Stimulated activated CD4-positive, alpha-beta T cell treated with anti-CD3 and anti-CD28 coated beads, Interleukin-15, amount 100 ng/mL, for 48 hours (primary cell): ENCODE results near the gene GUCA1A.

Experiments
- DNase-seq, 2 donors: peaks; one replicate each; pipeline ENCODE4 v3.0.0-alpha.2; 2020; ENCODE audit warnings: low read depth in 2 of 2

Gene GUCA1A

GRCh38 chr6:42173101-42173500 lies at the start of gene GUCA1A:
Gene GUCA1A, plus strand, starts transcription at chr6:42173364. Its CDS starts 250 bp downstream, at chr6:42173614.
- no peak for DNase-seq

- DNase-seq: no peak
These were observed 49.6 kb upstream of the GUCA1A start for GRCh38 chr6:42123379-42124103.

DNA sequence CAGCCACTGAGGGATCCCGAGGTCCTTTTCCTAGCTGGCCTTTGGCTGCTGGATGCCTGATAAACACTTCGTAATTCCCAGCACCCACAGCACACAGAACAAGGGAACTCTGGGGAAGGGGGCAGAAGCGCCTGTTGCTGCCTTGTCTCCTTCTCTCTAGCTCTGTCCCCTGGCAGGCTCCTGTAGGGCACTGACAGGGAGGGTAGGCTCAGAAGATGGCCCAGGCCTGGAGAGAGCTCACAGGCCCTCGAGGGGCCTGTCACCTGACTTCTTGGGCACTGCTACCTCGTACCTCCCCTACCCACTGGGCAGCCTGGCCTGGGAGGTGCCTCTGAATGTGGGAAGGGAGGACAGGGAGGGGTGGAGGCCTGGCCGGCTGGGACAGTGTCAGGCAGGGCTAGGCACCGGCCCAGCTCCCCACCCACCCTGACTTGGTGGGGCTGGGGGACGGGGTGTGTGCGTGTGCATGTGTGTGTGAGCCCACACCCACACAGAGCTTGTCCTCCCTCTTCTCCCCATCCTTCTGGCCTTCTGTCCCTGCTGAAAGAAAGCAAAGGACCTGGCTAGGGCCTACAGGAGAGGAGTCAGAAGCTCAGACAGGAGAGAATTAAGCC lies 48.8 kb upstream of the GUCA1A start:
- no peak for DNase-seq

DNA sequence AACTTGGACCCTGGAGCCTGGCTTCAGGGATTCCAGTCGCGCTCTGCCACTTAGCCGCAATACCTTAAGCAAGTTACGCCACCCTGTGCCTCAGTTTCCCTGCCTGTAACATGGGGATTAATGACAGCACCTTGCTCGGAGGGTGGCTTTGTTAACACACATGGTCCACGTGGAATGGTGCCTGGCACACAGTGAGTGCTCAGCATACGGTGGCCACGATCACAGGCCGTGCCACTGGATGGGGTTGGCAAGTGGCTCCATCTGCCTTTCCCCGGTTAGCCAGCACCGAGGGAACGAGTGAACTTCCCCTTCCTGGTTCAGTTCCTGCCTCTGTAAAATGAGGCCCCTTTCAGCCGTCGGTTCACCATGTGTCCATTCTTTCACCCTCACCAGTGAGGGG lies 47.9 kb upstream of the GUCA1A start:
- DNase-seq: no peak

DNA sequence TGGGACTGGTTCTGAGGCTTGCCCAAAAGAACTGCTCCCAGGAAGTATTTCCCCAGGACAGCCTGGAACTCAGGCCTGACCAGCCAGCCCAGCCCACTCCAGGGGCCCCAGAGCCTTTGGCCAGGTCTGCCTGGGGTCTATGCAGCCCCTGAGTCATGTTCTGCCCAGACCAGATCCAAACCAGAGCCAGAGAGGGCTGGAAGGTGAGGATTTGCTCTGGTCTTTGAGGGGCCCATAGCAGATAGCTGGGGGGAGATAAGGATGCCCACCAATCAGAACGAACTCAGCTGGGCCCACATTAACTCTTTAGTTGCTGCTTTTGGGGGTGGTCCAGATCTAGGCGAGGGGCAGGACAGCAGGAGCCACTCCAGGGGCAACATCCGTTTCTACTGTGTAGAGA lies 47.5 kb upstream of the GUCA1A start:
- no peak for DNase-seq

DNA sequence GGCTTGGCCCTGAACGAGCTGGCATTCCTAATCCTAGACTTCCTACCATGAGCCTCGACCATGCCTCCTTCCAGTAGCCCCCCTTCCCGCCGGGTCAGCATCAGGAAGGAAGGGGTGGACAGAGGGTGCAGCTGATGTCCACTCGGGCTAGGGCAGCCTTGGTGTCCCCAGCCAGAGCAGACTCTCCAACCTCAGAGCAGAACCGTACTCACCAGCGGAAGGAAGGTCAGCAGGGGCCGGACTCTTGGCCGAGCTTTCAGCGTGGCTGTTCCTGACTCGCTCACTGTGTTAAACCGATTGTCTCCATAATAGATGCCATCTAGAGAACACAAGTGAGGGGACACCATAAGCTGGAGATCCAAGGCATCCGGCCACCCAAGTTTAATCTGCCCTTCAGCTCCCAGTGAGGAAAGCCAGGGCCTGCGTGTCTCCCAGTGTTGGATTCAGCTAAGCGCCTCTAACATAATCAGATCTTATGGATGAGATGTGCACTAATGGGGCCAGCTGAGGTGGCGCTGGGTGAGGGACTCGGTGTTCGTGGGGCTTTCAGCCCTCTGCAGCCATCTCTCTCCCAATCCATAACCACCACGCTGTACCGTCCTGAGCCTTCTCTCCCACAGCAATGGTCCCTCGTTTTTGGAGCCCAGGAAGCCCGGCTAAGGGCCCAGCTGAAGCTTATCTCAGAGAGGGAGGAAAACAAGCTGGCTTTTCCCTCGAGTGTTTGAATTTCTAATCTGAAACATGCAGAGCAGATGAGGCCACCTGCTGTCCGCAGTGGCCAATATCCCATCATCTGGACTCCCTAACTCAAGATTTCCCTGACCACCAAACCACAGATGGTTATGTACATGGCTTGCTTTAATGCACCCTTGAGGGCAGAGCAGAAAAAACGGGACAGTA lies 44.5 kb upstream of the GUCA1A start:
- DNase-seq: no peak

GRCh38 chr6:42129360-42129676 lies 43.8 kb upstream of the GUCA1A start:
- no peak for DNase-seq

GRCh38 chr6:42131531-42131930 lies 41.6 kb upstream of the GUCA1A start:
- DNase-seq: no peak

- DNase-seq: no peak
These were observed 39.2 kb upstream of the GUCA1A start for GRCh38 chr6:42133926-42134325.

GRCh38 chr6:42135161-42135560 lies 38.0 kb upstream of the GUCA1A start:
- DNase-seq: no peak

DNA sequence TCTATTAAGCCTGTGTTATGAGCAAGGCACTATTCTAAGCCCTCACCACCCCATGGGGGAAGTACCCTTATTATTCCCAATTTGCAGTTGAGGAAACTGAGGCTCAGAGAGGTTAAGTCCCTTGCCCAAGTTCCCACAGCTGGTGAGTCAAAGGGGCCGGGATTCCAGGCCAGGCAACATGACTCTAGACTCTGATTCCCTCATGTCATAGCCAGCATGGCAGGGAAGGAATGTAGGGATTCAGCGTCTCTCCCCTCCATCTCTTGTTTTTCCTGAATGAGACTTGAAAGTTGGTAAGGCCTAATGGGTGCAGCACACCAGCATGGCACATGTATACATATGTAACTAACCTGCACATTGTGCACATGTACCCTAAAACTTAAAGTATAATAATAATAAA lies 37.4 kb upstream of the GUCA1A start:
- DNase-seq: no peak

- DNase-seq: peak; percentile 9 to 26
These were observed 36.5 kb upstream of the GUCA1A start for GRCh38 chr6:42136508-42137193.

- no peak for DNase-seq
These were observed 35.9 kb upstream of the GUCA1A start for GRCh38 chr6:42137194-42137753.

DNA sequence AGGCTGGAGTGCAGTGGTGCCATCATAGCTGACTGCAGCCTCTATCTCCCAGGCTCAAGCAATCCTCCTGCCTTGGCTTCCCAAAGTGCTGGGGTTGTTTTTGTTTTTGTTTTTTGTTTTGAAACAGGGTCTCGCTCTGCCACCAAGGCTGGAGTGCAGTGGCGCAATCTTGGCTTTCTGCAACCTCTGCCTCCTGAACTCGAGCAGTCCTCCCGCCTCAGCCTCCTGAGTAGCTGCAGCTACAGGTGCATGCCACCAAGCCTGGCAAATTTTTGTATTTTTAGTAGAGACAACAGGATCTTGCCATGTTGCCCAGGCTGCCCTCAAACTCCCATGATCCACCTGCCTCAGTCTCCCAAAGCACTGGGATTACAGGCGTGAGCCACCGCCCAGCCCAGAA lies 35.0 kb upstream of the GUCA1A start:
- no peak for DNase-seq

- no peak for DNase-seq
These were observed 34.2 kb upstream of the GUCA1A start for GRCh38 chr6:42138630-42139619.

GRCh38 chr6:42140032-42140431 lies 33.1 kb upstream of the GUCA1A start:
- no peak for DNase-seq

DNA sequence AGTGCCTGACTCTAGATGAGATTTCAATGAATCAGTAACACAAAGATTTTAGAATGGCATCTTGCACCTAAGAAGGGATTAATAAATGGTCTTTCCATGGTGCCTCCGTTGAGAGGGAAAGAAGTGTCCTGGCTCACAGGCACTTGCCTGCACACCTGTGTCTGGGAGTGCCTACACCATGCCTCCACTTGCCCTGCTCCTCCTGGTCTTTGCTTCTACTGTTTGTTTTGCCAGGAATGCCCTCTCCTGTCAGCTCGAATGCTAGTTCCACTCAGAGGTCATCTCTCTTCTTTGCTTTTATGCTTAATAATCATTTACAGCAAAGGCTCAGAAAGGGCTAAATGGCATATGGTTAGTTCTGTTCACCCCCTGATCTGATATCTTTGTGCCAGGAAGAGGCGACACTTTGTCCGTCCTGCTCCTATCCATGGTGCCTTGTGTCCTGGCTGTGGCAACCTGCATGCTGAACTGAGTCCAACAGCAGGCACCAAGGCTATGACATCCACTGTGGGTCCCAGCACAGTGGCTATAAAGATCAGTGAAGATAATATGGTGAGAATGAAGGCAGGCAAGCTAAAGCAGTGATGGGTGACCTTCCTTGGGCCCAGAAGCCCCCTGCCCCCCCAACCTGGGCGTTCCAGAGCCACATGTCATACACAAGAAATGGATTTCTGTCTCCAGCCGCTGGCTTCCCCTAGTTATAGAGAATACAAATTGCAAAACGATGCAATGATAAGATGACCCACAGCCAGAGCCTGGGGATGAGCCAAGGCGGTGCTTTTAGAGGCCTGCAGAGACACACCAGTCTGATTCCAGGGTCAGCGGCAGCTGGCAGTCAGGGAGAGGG lies 32.2 kb upstream of the GUCA1A start:
- no peak for DNase-seq

- no peak for DNase-seq
These were observed 31.5 kb upstream of the GUCA1A start for GRCh38 chr6:42141603-42142117.

DNA sequence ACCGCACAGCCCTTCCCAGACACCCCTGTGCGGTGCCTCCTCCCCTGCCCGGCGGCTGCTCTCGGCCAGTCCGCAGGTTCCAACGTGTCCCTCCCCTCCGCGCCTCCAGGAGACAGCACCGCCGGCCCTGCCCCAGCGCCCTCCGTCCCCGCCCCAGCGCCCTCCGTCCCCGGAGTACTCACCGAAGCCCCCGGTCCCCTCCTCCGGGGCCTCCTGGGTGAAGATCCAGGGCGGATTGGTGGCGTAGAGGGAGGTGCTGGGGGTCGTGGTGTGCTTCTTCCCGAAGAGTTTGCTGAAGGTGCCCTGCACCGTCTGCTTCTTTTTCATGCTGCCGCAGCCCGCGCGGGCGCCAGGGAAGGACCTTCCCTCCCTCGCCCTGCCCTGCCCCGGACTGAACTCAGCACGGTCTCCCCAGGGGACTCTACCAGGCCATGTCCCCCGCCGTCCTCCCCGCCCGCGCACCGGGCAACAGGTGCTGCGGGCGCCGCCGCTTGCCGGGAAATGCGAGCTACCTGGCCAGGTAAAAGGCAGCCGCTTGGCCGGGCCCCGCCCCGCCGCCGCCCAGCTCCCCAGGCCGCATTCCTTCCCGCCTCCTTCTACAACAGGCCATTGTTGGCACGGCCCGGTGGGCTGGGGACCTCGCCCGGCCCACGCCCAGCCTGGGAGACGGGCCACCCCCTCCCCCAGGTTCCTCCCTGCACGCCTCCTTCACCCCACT lies 30.9 kb upstream of the GUCA1A start, which contains the start of gene C6orf132:
C6orf132 (minus strand) TSS at position 503 of the 718 bp plus-strand sequence; CDS start at position 327, 176 bp downstream.
- DNase-seq: no peak
